NT2/D1 (cell line): ENCODE measurements around the gene SIGLEC6.

Source experiments
- SUZ12 ChIP-seq: IDR thresholded peaks from 2 replicates; pipeline ENCODE4 v1.6.1; 2011; ENCODE audit not compliant: insufficient read length, insufficient read depth; ENCODE audit errors: extremely low read depth
- ZNF274 ChIP-seq: IDR thresholded peaks from 2 replicates; pipeline ENCODE4 v1.6.1; 2011; ENCODE audit warnings: mild to moderate bottlenecking, low read depth, low read length

GRCh38 chr19:51480590-51480989 lies 50.9 kb downstream of the SIGLEC6 start:
- no peak for TF ChIP-seq SUZ12
- no peak for TF ChIP-seq ZNF274
